ENCODE data around the gene LBHD2.

LBHD2 gene

DNA sequence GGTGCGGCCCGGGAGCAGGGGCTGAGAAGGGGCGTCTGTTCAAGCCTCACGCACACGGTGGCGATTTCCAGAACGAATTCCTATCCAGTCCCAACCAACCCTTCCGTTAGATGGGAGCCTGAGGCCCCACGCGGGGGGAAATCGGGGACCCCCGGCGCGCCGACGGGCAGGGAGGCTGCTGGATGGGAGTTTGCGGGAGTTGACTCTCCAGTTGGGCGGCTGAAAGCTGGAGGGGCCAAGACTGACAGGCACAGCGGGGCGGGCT is 20.3 kb downstream of the LBHD2 start:
- no peaks in the 10 kb centered on the region for H3K36me3 ChIP-seq (ENCODE audit: control insufficient read depth, insufficient read depth, low read length)
- H3K9me3 ChIP-seq (ENCODE audit: control insufficient read depth, insufficient read depth, low read length): no peaks in the 10 kb centered on the region
- H3K9ac ChIP-seq (ENCODE audit: low read depth, low read length): no peak overlapping the region
- peaks cover 16% of the 10 kb centered on the region for H3K27me3 ChIP-seq (ENCODE audit: control insufficient read depth, insufficient read depth, low read length)
- peaks cover 6% of the 10 kb centered on the region for H3K4me1 ChIP-seq (ENCODE audit: control insufficient read depth, insufficient read depth, low read length)
- H3K4me3 ChIP-seq (ENCODE audit: low read depth, low read length): peak overlapping the region; percentile 18

DNA sequence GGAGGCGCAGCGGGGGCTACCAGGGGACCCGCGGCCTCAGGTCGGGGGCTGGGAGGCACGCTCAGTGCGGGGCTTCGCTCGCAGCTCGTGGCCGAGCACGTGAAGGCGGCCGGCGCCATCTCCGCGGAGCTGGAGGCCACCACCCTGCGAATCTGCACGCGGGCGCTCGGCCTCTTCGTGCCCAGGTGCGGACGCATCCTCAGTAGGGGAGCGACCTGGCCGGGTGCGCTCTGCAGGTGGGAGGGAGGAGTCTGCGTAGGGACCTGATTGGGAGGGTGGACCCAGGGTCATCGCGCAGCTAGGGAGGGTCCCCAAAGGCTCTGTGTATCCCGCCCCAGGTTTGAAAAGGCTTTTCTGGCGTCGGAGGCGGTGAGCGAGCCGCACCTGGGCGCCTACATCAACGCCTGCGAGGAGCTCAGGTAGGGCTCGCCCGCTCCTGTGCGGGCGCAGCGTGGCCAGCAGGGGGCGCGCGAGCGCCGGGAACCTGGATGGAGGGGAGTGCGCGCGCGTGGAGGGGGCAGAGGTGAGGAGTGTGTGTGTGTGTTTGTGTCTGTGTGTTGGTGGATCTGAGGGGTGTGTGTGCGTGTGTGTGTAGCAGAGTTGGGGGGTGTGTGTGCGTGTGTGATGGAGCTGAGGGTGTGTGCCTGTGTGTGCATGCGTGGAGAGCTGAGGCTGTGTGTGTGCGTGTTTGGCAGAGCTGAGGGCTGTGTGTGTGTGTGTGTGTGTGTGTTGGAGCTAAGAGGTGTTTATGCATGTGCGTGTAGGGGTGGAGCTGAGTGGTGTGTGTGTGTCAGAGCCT is 20.8 kb downstream of the LBHD2 start:
- H3K9ac ChIP-seq (ENCODE audit: low read depth, low read length): no peak overlapping the region
- peaks cover 16% of the 10 kb centered on the region for H3K27me3 ChIP-seq (ENCODE audit: control insufficient read depth, insufficient read depth, low read length)
- H3K36me3 ChIP-seq (ENCODE audit: control insufficient read depth, insufficient read depth, low read length): no peaks in the 10 kb centered on the region
- H3K4me3 ChIP-seq (ENCODE audit: low read depth, low read length): peak overlapping the region; percentile 18
- H3K4me1 ChIP-seq (ENCODE audit: control insufficient read depth, insufficient read depth, low read length): peaks cover 6% of the 10 kb centered on the region
- no peaks in the 10 kb centered on the region for H3K9me3 ChIP-seq (ENCODE audit: control insufficient read depth, insufficient read depth, low read length)

DNA sequence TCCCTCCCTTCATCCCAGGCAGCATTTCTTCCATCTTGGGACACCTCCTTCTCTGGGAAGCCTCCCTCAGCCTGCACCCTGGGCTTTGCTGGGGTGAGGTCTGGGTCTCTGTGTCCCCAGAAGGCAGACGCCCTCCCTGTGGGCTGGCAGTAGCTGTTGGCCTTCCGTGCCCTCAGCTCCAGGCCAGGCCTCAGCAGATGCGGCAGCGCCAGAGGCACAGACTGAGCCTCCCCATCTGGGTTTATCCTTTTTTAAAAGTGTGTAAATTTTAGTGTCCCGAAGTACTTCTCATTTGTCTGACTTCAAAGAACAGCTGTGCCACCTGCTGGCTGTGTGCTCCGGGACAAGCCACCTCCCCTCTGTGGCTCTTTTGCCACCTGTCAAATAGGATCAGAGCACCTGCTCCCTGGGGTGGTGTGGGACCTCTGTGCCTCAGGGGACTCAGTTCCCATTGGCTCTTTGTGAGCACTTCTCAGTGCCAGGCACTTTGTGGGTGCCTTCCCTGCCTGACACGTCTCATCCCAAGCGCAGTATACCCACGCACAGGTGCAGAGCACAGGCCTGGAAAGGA is 21.7 kb downstream of the LBHD2 start:
- Histone ChIP-seq H3K4me1 (ENCODE audit: control insufficient read depth, insufficient read depth, low read length) (peaks cover 8% of the 10 kb centered on the region), H3K36me3 (ENCODE audit: control insufficient read depth, insufficient read depth, low read length) (no peaks in the 10 kb centered on the region), H3K9ac (ENCODE audit: low read depth, low read length) (no peak overlapping the region), H3K4me3 (ENCODE audit: low read depth, low read length) (no peak overlapping the region), H3K27me3 (ENCODE audit: control insufficient read depth, insufficient read depth, low read length) (peaks cover 16% of the 10 kb centered on the region), H3K9me3 (ENCODE audit: control insufficient read depth, insufficient read depth, low read length) (no peaks in the 10 kb centered on the region)

DNA sequence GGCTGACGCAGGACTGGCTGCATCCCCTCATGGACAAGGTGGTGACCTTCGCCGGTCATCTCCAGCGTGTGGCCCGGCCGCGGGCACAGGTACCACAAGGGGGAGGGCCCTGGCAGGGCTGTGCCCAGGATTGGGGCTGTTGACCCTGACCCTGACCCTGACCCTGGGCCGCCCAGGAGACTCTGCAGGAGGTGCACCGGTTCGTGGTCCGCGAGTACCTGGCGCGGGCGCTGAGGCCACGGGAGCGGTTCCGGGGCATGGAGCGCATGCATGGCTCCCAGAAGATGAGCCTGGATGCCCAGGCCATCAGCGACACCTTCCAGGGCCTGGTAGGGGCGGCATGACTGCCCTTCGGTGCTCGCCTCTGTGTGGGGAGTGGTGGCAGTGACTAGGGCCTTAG is 23.4 kb downstream of the LBHD2 start:
- no peak overlapping the region for H3K4me3 ChIP-seq (ENCODE audit: low read depth, low read length)
- peaks cover 16% of the 10 kb centered on the region for H3K27me3 ChIP-seq (ENCODE audit: control insufficient read depth, insufficient read depth, low read length)
- no peak overlapping the region for H3K9ac ChIP-seq (ENCODE audit: low read depth, low read length)
- no peaks in the 10 kb centered on the region for H3K36me3 ChIP-seq (ENCODE audit: control insufficient read depth, insufficient read depth, low read length)
- peaks cover 8% of the 10 kb centered on the region for H3K4me1 ChIP-seq (ENCODE audit: control insufficient read depth, insufficient read depth, low read length)
- no peaks in the 10 kb centered on the region for H3K9me3 ChIP-seq (ENCODE audit: control insufficient read depth, insufficient read depth, low read length)

DNA sequence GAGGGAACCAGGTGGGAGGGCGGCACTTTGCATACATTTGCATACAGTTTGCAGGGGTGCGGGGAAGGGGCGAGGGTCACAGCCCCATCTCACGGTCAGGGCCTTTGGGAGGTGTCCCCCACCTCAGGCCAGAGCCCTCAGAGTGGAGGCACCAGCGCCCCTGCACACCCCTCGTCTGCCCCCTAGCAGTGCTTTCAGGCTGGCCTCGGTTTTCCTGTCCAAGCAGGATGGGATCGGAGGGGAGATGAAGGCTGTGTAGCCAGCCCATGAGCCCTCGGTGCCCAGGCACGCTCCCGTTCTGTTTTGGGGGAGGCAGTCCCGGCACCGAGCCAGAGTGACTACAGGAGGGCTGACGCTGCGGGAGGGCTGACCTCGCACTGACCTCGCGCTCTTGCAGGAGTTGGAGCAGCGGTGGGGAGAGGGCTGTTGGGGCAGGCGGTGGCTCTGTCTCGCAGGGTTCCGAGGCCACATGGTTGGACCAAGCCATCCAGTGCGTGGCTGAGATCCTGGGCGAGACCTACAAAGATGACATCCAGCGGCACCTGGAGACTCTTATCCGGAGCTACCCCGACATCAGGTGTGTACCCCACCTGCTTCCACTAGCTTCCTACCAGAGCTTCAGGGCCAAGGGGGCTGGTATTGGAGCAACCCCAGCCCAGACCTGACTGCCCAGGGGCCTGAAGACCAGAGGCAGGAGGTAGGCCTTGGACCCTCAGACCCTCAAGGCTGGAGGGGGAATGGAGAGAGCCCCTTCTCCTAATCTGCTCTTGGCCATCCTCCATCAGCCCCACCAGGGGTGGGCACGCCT is 24.1 kb downstream of the LBHD2 start:
- Histone ChIP-seq H3K9ac (ENCODE audit: low read depth, low read length) (no peak overlapping the region), H3K36me3 (ENCODE audit: control insufficient read depth, insufficient read depth, low read length) (no peaks in the 10 kb centered on the region), H3K9me3 (ENCODE audit: control insufficient read depth, insufficient read depth, low read length) (no peaks in the 10 kb centered on the region), H3K27me3 (ENCODE audit: control insufficient read depth, insufficient read depth, low read length) (peaks cover 13% of the 10 kb centered on the region), H3K4me3 (ENCODE audit: low read depth, low read length) (no peak overlapping the region), H3K4me1 (ENCODE audit: control insufficient read depth, insufficient read depth, low read length) (peaks cover 8% of the 10 kb centered on the region)

DNA sequence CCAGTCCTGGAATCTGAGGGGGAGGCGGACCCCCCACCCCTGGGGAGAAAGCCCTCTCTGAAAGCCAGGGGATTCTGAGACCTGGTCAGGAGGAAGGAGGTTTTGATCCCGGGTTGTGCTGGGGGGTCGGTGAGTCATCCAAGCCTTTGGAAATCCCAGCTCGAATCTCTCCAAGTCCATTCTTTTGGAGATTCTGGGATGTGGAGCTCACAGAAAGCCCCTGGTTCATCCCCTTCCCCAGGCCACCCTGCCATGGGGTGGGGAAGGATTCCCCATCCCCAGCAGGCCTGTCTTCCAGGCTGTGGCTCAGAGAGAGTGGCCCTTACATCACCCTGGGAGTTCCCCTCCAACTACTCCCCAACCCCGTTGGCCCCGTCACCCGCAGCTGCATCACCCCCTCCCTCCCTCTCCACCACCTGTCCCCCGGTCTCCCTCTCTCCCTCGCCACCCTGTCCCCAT is 24.8 kb downstream of the LBHD2 start:
- peaks cover 8% of the 10 kb centered on the region for H3K4me1 ChIP-seq (ENCODE audit: control insufficient read depth, insufficient read depth, low read length)
- H3K27me3 ChIP-seq (ENCODE audit: control insufficient read depth, insufficient read depth, low read length): peaks cover 10% of the 10 kb centered on the region
- H3K9ac ChIP-seq (ENCODE audit: low read depth, low read length): no peak overlapping the region
- H3K4me3 ChIP-seq (ENCODE audit: low read depth, low read length): no peak overlapping the region
- no peaks in the 10 kb centered on the region for H3K9me3 ChIP-seq (ENCODE audit: control insufficient read depth, insufficient read depth, low read length)
- H3K36me3 ChIP-seq (ENCODE audit: control insufficient read depth, insufficient read depth, low read length): no peaks in the 10 kb centered on the region

DNA sequence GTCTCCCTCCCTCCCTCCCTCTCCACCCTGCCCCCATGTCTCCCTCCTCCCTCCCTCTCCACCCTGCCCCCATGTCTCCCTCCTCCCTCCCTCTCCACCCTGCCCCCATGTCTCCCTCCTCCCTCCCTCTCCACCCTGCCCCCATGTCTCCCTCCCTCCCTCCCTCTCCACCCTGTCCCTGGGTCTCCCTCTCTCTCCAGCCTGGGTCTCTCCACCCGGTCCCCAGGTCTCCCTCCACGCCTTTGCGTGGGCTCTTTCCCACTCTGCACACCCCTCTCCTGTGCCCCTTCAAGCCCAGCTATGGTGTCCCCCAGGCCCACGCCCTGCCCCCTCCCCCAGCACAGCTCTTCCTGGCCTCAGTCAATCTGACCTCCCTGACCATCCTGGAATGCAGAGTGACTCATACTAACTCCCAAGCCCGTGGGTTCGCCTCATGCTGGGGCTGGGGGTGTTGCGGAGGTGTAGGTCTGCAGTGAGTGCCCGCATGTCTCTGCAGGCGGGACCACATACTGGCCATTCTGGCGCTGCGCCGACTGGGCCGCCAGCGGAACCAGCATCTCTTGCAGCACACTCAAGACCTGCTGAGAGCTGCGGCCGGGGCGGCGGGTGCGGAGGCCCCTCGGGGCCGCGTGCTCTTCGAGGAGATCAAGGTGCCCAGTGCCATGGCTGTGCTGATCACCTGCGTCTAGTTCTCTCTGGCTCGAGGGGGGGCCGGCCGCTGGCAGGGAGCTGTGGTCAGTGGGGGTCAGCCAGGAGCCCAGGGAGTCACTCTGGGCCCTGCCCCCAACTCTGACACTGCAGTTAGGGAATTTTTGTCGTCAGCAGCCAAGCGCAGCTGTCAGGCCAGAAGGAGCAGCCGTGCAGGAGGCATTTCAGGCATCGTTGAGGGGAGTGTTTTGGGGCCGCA is 25.8 kb downstream of the LBHD2 start:
- Histone ChIP-seq H3K9ac (ENCODE audit: low read depth, low read length) (no peak overlapping the region), H3K27me3 (ENCODE audit: control insufficient read depth, insufficient read depth, low read length) (peaks cover 6% of the 10 kb centered on the region), H3K9me3 (ENCODE audit: control insufficient read depth, insufficient read depth, low read length) (no peaks in the 10 kb centered on the region), H3K36me3 (ENCODE audit: control insufficient read depth, insufficient read depth, low read length) (no peaks in the 10 kb centered on the region), H3K4me3 (ENCODE audit: low read depth, low read length) (peak overlapping the region; percentile 4), H3K4me1 (ENCODE audit: control insufficient read depth, insufficient read depth, low read length) (peaks cover 8% of the 10 kb centered on the region)

DNA sequence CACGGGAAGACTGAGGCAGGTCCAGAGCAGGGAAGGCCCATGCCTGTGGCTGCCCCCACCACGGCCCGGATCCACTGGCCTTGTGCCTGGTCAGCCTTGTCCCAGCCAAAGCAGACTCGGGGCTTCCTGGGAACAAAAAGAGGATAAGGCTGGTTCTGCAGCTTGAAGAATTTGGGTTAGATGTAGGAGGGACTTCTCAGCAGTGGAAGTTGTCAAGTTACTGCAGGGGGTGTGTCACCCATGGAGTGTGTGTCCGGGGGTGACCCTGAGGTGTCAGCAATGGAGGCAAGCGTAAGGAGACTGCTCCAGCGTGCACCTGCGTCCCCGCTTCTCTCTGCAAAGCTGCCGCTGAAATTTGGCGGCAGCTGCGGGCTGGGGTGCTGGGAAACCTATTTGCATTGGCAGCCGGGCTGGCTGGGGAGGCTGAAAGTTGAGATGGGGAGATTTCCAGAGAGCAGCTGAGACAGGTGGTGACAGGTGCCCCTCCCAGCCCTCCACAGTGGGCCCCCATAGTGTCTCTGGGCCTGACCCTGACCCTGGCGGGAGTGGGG is 26.7 kb downstream of the LBHD2 start:
- H3K36me3 ChIP-seq (ENCODE audit: control insufficient read depth, insufficient read depth, low read length): no peaks in the 10 kb centered on the region
- H3K4me3 ChIP-seq (ENCODE audit: low read depth, low read length): no peak overlapping the region
- no peaks in the 10 kb centered on the region for H3K27me3 ChIP-seq (ENCODE audit: control insufficient read depth, insufficient read depth, low read length)
- no peak overlapping the region for H3K9ac ChIP-seq (ENCODE audit: low read depth, low read length)
- peaks cover 5% of the 10 kb centered on the region for H3K4me1 ChIP-seq (ENCODE audit: control insufficient read depth, insufficient read depth, low read length)
- no peaks in the 10 kb centered on the region for H3K9me3 ChIP-seq (ENCODE audit: control insufficient read depth, insufficient read depth, low read length)

DNA sequence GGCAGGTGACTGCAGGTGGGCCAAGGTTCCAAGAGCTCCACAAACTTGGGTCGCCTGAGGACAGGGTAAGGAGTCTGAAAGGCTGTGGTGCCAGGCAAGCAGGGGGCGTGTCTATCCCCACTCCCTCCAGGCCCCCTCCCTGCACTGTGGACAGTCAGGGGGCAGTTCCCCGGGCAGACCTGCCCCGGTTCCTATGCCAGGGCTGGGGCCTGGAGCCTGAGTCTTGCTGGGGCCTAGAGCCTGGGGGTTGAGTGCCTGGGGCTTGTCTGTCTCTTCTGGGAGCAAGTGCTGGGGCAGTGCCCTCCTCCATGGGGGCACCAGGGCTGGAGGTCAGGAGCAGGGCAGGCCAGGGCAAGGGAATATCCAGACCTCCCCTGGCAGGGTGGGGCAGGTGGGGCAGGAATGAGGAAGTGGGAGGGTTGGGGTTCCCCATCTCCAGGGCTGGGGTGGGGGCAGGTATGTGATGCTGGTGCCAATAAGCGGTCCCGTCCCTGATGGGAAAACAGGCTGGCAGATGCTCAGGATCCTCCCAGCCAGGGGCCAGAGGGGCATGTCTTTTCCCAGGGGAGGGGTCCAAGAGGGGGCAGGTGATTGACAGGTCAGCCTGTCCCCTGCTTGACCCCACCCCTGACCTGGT is 27.3 kb downstream of the LBHD2 start:
- Histone ChIP-seq H3K9me3 (ENCODE audit: control insufficient read depth, insufficient read depth, low read length) (no peaks in the 10 kb centered on the region), H3K27me3 (ENCODE audit: control insufficient read depth, insufficient read depth, low read length) (no peaks in the 10 kb centered on the region), H3K4me1 (ENCODE audit: control insufficient read depth, insufficient read depth, low read length) (peaks cover 5% of the 10 kb centered on the region), H3K36me3 (ENCODE audit: control insufficient read depth, insufficient read depth, low read length) (no peaks in the 10 kb centered on the region), H3K9ac (ENCODE audit: low read depth, low read length) (no peak overlapping the region), H3K4me3 (ENCODE audit: low read depth, low read length) (no peak overlapping the region)

DNA sequence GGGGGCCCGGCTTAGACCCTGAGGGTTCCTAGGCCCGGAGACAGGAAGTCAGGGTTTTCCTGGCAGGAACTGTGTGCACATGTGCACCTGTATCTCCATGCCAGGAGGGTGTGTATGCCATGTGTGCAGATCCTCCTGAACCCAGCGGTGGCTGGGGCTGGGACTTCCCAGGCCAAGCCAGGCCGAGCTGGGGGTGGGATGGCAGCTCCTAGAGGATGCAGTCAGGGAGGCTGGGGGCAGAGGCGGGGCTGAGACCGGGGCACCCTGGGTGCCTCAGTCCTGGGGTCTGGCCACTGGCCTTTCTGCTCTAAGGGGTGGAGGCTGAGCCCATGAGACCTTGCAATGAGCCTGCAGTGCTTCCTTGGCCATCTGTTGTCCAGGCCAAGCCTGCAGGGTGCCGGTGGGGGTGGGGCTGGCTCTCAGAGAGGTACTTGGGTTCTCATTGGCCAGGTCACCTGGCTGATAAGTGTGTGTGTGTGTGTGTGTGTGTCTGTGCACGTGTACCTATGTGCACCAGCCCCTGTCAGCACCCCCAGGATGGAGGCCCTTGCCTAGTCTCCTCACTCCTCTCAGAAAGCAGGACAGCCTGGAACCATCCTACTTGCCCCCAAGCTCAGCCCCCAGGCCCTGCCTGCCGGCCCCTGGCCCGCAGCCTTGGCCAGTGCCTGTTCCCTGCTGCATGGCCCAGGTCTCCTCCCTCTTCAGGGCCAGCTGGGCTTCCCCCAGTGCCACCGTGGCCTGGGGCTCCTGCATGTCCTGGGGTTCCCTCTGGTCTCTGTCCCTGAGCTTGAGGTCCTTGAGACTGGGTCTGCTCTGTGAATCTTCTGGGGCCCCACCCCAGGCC is 28.6 kb downstream of the LBHD2 start:
- no peak overlapping the region for H3K9ac ChIP-seq (ENCODE audit: low read depth, low read length)
- H3K4me1 ChIP-seq (ENCODE audit: control insufficient read depth, insufficient read depth, low read length): peaks cover 5% of the 10 kb centered on the region
- no peaks in the 10 kb centered on the region for H3K27me3 ChIP-seq (ENCODE audit: control insufficient read depth, insufficient read depth, low read length)
- H3K9me3 ChIP-seq (ENCODE audit: control insufficient read depth, insufficient read depth, low read length): no peaks in the 10 kb centered on the region
- no peaks in the 10 kb centered on the region for H3K36me3 ChIP-seq (ENCODE audit: control insufficient read depth, insufficient read depth, low read length)
- H3K4me3 ChIP-seq (ENCODE audit: low read depth, low read length): no peak overlapping the region
